NCI-H1105 (cell line): ENCODE data around the gene ADRA2C.
"Not testable (repeated sequence)": the region's sequence is repeated elsewhere in the genome, so short reads cannot be mapped to it uniquely, and the experiment has no call there.

Source experiments
- DNase-seq: peaks from one replicate; lab custom pipeline; 2025; lab: John Stamatoyannopoulos, UW

Gene ADRA2C

GRCh38 chr4:3813151-3814052 lies 47.2 kb downstream of the ADRA2C start:
- DNase-seq = no peak

DNA sequence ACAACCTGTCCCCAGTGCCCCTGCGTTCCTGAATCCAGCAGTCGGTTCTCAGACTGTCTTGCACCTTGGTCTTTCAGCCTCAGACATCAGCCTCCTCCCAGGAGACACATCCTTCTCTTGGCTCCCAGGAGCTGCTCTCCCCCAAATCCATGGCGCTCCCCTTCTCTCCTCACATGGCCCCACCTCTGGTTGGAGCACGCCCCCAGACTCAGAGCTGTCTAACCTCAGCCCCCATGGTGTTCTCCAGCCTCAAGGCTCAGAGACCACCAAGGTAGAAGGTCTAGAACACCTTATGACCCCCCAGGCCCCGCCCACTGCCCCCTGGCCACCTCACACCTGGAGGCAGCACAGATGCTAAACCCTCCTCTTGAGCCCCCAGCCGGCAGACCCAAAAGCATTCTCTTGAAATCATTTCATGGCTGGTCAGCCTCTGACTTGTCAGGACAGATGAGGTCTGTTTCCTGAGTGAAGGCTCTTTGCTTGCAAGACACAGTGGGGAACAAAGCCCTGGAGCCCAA lies 47.9 kb downstream of the ADRA2C start:
- no peak for DNase-seq

- not testable (repeated sequence) for DNase-seq
Observed at GRCh38 chr4:3814838-3815237, 48.7 kb downstream of the ADRA2C start.

DNA sequence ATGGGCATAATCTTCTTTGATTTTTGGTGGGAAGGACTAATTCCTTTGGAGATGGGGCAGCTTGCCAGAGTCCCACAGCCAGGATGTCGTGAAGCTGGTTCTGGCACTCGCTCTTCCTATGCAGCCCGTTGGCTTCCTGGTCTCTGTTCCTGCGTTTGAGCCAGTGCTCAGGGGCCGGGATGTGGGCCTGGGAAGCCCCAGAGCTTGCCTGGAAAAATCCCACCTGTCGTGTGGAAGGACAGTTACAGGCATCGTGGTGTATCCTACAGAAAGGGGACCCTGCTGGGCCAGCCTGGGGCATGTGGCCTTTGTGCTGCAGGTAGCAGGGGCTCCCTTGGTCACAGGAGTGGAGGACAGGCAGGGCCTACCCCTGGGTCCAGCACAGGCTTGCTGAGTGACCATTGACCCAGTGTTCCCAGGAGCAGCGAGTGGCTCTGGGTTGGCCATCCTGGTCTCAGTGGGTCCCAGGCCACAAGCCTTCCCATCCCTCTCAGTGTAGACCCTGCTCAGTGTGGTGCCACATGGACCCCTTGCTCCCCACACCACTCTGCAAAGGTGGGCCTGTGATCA lies 50.2 kb downstream of the ADRA2C start:
- no peak for DNase-seq

- DNase-seq = no peak
Observed at GRCh38 chr4:3816983-3817960, 51.1 kb downstream of the ADRA2C start.
